ENCODE results near the gene NOP9.
"Not testable (repeated sequence)": the region's sequence is repeated elsewhere in the genome, so short reads cannot be mapped to it uniquely, and the experiment has no call there.

The NOP9 gene

DNA sequence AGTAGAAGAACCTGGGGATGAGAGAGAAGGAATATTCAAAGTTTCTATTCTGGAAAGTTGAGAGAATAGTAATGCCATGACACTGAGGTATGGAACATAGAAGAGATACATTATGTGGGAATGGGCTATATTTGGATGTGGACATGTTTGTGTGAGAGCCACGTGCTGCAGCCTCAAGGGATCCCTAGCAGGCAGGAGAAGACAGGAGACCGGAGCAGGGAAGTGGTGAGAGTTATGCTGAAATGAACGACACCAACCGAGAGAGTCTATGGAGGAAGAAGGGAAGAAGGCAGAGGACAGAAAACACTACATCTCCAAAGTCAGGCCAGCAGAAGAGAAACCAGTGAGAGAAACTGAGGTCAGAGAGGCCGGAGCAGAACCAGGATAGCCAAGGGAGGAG, 50.1 kb downstream of the NOP9 start:
- DNase-seq (ENCODE audit: low read depth), result no peak

DNA sequence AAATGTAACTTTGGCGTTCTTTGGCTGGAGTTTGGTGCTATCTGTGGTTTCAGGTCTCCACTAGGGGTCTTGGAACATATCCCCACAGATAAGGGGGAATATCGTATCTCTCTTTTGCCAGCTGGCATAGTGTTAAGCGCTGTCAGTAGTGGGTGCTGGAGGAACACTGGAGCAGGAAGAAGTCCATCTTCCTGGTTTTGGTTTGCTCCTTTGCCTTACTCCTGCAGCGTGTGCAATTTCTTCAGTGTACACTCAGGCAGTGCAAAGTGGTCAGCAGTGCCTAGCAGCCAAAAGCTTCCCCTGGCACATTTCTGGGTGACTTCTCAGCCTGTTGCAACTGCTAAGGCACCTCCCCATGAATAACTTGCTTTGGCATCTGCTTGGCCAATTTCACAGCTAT, 51.9 kb downstream of the NOP9 start:
- no peak for DNase-seq (ENCODE audit: low read depth)

DNA sequence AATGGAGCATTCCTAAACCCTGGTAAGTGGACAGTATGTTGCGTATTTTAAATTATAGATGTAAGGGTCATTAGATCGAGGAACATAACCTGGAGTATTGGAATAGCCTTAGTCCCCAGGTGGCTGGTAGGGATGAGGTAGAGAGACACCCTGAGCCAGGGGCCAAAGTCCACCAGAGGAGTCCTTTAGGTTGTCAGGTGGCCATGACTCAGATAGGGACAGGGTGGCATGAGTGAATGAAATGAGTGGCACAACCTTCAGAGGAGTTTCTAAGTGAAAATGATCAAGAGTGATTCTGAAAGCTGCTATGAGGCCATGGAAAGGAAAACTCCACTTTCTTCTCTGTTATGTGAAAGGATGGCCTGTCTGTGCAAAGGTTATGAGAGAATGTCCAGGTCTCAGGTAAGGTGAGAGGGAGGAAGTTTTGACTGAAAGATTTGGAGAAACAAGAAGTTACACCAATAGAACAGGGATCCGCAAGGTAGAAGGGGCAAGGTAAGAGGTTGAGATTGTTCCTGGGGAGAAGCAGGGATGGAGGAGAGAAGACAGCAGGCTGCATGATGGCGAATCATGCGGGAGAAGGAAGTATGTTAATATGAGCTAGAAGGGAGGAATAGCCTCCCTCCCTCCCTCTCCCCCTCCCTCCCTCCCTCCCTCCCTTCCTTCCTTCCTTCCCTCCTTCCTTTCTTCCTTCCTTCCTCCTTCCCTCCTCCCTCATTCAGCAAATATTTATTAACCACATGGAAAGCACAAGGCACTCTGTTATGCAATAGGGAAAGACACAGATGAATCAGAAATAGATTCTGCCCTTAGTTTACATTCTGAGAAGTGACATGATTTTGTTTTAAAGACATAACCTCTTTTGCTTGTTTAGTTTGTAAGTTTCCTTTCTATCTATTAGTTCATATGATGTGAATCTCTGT, 54.2 kb downstream of the NOP9 start:
- DNase-seq (ENCODE audit: low read depth), result no peak

DNA sequence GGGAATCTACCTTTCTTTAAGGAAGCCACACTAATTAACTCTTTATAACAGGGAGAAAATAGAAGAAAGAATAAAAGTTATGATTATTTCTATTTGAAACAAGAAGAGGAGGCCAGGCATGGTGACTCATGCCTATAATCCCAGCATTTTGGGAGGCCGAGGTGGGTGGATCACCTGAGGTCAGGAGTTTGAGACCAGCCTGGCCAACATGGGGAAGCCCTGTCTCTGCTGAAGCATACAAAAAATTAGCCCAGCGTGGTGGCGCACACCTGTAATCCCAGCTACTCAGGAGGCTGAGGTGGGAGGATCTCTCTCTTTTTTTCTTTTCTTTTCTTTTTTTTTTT, 54.8 kb downstream of the NOP9 start:
- DNase-seq (ENCODE audit: low read depth), result not testable (repeated sequence)

DNA sequence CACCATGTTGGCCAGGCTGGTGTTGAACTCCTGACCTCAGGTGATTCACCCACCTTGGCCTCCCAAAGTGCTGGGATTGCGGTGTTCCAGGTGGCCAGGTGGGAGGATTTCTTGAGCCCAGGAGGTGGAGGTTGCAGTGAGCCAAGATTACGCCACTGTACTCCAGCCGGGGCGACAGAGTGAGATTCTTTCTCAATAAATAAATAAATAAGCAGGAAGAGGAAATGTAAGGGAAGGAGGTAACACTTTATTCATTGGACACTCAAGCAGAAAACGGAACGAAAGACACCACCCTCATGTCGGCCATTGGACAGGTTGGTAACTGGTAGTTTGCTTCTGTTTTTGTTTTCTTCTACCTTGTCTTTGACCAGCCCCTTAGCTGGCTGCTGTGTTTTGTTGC, 55.4 kb downstream of the NOP9 start:
- DNase-seq (ENCODE audit: low read depth), result no peak

DNA sequence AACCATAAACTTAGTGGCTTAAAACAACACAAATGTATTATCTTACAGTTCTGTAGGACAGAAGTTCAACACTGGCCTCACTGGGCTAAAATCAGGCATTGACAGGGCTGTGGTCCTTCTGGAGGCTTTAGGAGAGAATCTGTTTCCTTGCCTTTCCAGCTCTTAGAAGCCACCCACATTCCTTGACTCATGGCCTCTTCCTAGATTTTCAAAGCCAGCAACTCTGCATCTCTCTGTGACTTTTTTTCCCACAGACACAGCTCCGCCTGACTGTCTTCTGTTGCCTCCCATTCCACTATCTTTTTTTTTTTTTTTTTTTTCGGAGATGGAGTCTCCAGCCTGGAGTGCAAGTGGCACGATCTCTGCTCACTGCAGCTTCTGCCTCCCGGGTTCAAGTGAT, 56.6 kb downstream of the NOP9 start:
- no peak for DNase-seq (ENCODE audit: low read depth)

Measured in stimulated activated CD8-positive, alpha-beta memory T cell treated with anti-CD3 and anti-CD28 coated beads, Interleukin-15, amount 100 ng/mL, for 1 hour (primary cell).